Aortic smooth muscle cell (primary cell): Measurements from ENCODE around the gene TADA2A. TPM values are rescaled to one million over a fixed set of nuclear protein-coding genes. Genes with fewer than 3 reads are reported as not detected.

Experiments used
- total RNA-seq: library from RNA; depleted of rRNA; stranded (reverse); fragments of >200 nt; gene quantifications from 2 replicates; pipeline ENCODE4 v1.2.3, GENCODE V29; 2014

TADA2A gene, protein sequence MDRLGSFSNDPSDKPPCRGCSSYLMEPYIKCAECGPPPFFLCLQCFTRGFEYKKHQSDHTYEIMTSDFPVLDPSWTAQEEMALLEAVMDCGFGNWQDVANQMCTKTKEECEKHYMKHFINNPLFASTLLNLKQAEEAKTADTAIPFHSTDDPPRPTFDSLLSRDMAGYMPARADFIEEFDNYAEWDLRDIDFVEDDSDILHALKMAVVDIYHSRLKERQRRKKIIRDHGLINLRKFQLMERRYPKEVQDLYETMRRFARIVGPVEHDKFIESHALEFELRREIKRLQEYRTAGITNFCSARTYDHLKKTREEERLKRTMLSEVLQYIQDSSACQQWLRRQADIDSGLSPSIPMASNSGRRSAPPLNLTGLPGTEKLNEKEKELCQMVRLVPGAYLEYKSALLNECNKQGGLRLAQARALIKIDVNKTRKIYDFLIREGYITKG
- 19.2 and 21.3 TPM in 2 replicates for total RNA-seq

GRCh38 chr17:37406635-37407461 is at the start of gene TADA2A, which contains the start of gene ACACA:
Gene TADA2A, plus strand, starts transcription at chr17:37406886. Its CDS starts 4,480 bp downstream, at chr17:37411366.
Gene ACACA, minus strand, starts transcription at chr17:37406836. Its CDS starts 537 bp downstream, at chr17:37406299.

GRCh38 chr17:37375706-37376105 is 31.0 kb upstream of the TADA2A start, which contains the start of gene C17orf78:
Gene C17orf78, plus strand, starts transcription at chr17:37375985. Its CDS starts 108 bp downstream, at chr17:37376093.

DNA sequence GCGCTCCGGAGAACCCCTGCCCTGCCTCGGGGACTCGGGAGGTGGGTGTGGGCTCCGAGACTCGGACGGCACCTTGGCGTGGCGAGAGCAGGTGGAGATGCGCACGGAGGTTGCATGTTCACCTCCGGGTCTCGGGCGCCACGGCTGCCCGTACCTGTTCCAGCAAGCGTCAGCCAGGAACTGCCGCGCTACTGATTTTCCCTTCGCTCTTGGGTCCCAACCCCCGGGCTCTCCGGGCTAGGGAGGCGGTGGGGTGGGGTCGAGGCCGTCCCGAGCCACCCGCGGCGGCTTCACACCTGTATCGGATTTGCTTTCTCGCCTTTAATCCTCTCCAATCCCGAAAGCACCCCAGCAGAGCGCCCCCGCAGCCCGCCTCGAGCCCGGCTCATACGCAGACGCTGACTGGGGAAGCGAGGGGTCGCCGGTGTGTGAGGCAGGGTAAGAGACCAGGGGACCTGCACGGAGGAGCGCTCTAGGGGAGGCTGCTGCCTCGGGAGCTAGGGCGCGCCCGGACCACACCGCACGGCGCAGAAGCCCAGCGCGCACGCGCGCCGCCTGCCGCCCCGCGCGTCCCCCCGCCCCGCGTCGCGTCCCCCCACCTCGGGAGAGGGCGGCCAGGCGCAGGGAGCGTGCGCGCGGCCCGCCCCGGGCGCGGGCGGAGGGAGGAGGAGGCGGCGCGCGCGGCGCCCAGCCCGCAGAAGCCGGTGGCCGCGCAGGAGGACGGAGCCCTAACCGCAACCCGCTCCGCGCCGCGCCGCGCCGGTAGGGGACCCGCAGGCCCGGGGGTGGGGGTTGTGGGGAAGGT is 82.7 kb downstream of the TADA2A start, which contains the start of gene DUSP14:
TSS of gene DUSP14 (plus strand) at position 695 of the 805 bp plus-strand sequence. CDS start 22,382 bp downstream, outside the sequence.

Other genes starting within 250 kb of the TADA2A start
- not detected in 2 replicates for gene C17orf78, start 30.9 kb upstream of the TADA2A start, total RNA-seq
- 49.8 and 55.5 TPM in 2 replicates for gene ACACA, start 50 bp upstream of the TADA2A start, total RNA-seq
- gene DUSP14, start 83.0 kb downstream of the TADA2A start, total RNA-seq = 49.9 and 51.3 TPM in 2 replicates
- 9.1 and 12.6 TPM in 2 replicates for gene SYNRG, start 202.5 kb downstream of the TADA2A start, total RNA-seq
- gene DDX52, start 236.6 kb downstream of the TADA2A start, total RNA-seq = 13.3 and 15.0 TPM in 2 replicates